Heart left ventricle (tissue), 16 donors: ENCODE results near the gene EDC4. TPM values are rescaled to one million over a fixed set of nuclear protein-coding genes. Genes with fewer than 3 reads are reported as not detected.

Experiments used
- ATAC-seq, 4 donors: fragments of 200-7000 bp; cut with Tn5 transposase; one replicate each; pipeline ENCODE4 v1.9.1; 2020 to 2022; ENCODE audit warnings: moderate library complexity in 4 of 4, mild to moderate bottlenecking in 3 of 4, moderate number of reproducible peaks in 1 of 4
- DNase-seq, 5 donors: peaks; one replicate each; pipeline ENCODE4 v3.0.0-alpha.2; 2020
- H3K27ac ChIP-seq, 12 donors: fragments of 200-600 bp; sonication (generic) in 4 of 12; one replicate each; pipeline versions ENCODE4 v1.5.0 to v1.8.0; 2016 to 2022; ENCODE audit warnings: mild to moderate bottlenecking in 2 of 12
- H3K27me3 ChIP-seq, 9 donors: fragments of 200-600 bp; sonication (generic) in 2 of 9; one replicate each; pipeline versions ENCODE4 v1.5.1 to v1.8.0; 2016 to 2022; ENCODE audit warnings: mild to moderate bottlenecking in 3 of 9
- H3K36me3 ChIP-seq, 9 donors: fragments of 200-600 bp; sonication (generic) in 2 of 9; one replicate each; pipeline versions ENCODE4 v1.5.0 to v1.8.0; 2018 to 2022; ENCODE audit warnings: mild to moderate bottlenecking in 2 of 9
- H3K4me1 ChIP-seq, 12 donors: fragments of 200-600 bp; sonication (generic) in 4 of 12; one replicate each; pipeline versions ENCODE4 v1.5.0 to v1.8.0; 2016 to 2022; ENCODE audit warnings: mild to moderate bottlenecking in 3 of 12
- H3K4me3 ChIP-seq, 12 donors: fragments of 200-600 bp; sonication (generic) in 4 of 12; one replicate each; pipeline versions ENCODE4 v1.5.0 to v1.8.0; 2017 to 2022; ENCODE audit warnings: mild to moderate bottlenecking in 9 of 12, moderate library complexity in 4 of 12
- H3K9me3 ChIP-seq, 12 donors: fragments of 200-600 bp; sonication (generic) in 4 of 12; one replicate each; pipeline versions ENCODE4 v1.5.0 to v1.8.0; 2016 to 2022; ENCODE audit warnings: mild to moderate bottlenecking in 1 of 12
- POLR2A ChIP-seq, 2 donors: fragments of 450-650 bp; IDR thresholded peaks; one replicate each; pipeline ENCODE4 v1.6.1; 2017; ENCODE audit warnings: antibody characterized with exemption in 2 of 2, mild to moderate bottlenecking in 2 of 2, moderate library complexity in 2 of 2
- WGBS, 4 donors: extraction: QIAGEN DNeasy Blood & Tissue Kit in 2 of 4; methylation state at CpG; one replicate each; pipeline versions ENCODE4 v1.1.5 to v1.1.7; 2013 to 2018; 5-methylcytosine and 5-hydroxymethylcytosine counted together
- intact Hi-C, 10 donors: fragments of 100-400 bp; cut with DNase I; formaldehyde crosslinking; loops; one replicate each; pipeline versions ENCODE4 v1.11.1 to v1.14.2; 2022
- polyA plus RNA-seq, 2 donors: library from polyadenylated mRNA; stranded (reverse); fragments of 200-250 nt; gene quantifications; one replicate each; pipeline ENCODE4 v1.2.3, GENCODE V29; 2013
- total RNA-seq, 9 donors: library from RNA; depleted of rRNA in 2 of 9; stranded (reverse); fragments of >200 nt in 2 of 9; fragmentation: NEBNext Ultra II Directional in 3 of 9; extraction: Animal tissue kit (Norgen Biotek cat#: 25700) in 3 of 9; gene quantifications; one replicate each; pipeline versions ENCODE4 v1.1.0 to v1.2.4, GENCODE V29; 2016 to 2023
- TF ChIP-seq, protein P1 (sequence below), 12 donors: fragments of 200-600 bp; sonication (generic) in 4 of 12; IDR thresholded peaks; one replicate each; pipeline versions ENCODE4 v1.5.0 to v1.8.0; 2018 to 2022; ENCODE audit warnings: antibody characterized with exemption in 12 of 12, mild to moderate bottlenecking in 5 of 12
- donor health status: ischemic (EF 13 %, LVEDD 7.1; RV severe dilation, severe dysfunction).
- donor health status: healthy with polysubstance abuse.
- donor health status: DM: no; HTN: yes; CAD: no.
- donor health status: DM: no; HTN: no; CAD: no.
- donor health status: ischemic (EF 25% LVEDD 6.9; RV normal size, moderate dysfunction).
- donor health status: ischemic (EF 25% LVEDD 5.7; RV mildly dilated, moderate dysfunction).
- donor health status: healthy.
- donor health status: DM: yes; HTN: yes; CAD: no.
- donor health status: ischemic (EF 35%, LVEDD 5.7; RV mildly dilated, moderate dysfunction).
- donor health status: nonischemic (EF 11% LVEDD 7.7; RV severe dilation, severe dysfunction).
- donor health status: DM: yes; HTN: yes; CAD: no.
- donor health status: PGD.
- donor health status: ischemic (EF 29% LVEDD 5.4; RV normal size, mild dysfunction).
- donor health status: nonischemic (EF 23%, LVEDD 6.1; RV moderate dilation, normal function).

EDC4 gene
- total and polyA plus RNA-seq, 11 donors = 26.2 to 42.5 (median 32.0) TPM

DNA sequence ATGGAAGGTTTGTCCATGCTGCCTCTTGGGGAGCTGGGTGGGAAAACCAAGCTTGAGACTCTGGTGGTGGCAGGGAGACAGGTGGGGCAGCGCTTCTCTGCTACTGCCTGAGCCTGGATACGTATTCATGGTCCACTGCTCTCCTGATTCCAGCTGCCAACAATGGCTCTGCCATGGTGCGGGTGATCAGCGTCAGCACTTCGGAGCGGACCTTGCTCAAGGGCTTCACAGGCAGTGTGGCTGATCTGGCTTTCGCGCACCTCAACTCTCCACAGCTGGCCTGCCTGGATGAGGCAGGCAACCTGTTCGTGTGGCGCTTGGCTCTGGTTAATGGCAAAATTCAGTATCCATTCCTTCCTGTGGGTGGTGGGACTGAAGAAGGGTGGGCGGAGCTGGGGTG lies 4.2 kb downstream of the EDC4 start:
- peaks cover 0 to 66% (median 63%) of the 10 kb centered on the region in 9 donors for H3K36me3 ChIP-seq
- no peaks in the 10 kb centered on the region for H3K27me3 ChIP-seq
- DNase-seq = no peak
- no peak overlapping the region for H3K4me3 ChIP-seq
- H3K4me1 ChIP-seq = peaks cover 6 to 61% (median 32%) of the 10 kb centered on the region in 12 donors
- no peak overlapping the region for H3K27ac ChIP-seq
- TF ChIP-seq POLR2A (IDR thresholded peaks at IDR 0.05) = no peak
- TF ChIP-seq, protein P1, sequence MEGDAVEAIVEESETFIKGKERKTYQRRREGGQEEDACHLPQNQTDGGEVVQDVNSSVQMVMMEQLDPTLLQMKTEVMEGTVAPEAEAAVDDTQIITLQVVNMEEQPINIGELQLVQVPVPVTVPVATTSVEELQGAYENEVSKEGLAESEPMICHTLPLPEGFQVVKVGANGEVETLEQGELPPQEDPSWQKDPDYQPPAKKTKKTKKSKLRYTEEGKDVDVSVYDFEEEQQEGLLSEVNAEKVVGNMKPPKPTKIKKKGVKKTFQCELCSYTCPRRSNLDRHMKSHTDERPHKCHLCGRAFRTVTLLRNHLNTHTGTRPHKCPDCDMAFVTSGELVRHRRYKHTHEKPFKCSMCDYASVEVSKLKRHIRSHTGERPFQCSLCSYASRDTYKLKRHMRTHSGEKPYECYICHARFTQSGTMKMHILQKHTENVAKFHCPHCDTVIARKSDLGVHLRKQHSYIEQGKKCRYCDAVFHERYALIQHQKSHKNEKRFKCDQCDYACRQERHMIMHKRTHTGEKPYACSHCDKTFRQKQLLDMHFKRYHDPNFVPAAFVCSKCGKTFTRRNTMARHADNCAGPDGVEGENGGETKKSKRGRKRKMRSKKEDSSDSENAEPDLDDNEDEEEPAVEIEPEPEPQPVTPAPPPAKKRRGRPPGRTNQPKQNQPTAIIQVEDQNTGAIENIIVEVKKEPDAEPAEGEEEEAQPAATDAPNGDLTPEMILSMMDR (IDR thresholded peaks at IDR 0.05) = no peak
- ATAC-seq = no peak
- WGBS, 4 donors = 88 to 97% (median 95%) methylated on average over 10 to 11 of the region's 11 CpGs
- intact Hi-C loops = loop anchor here in 1 of 10 donors (5.0 kb wide), 1 partner anchor 50 kb away; no protein-coding TSS in a partner anchor
- H3K9me3 ChIP-seq = no peaks in the 10 kb centered on the region

DNA sequence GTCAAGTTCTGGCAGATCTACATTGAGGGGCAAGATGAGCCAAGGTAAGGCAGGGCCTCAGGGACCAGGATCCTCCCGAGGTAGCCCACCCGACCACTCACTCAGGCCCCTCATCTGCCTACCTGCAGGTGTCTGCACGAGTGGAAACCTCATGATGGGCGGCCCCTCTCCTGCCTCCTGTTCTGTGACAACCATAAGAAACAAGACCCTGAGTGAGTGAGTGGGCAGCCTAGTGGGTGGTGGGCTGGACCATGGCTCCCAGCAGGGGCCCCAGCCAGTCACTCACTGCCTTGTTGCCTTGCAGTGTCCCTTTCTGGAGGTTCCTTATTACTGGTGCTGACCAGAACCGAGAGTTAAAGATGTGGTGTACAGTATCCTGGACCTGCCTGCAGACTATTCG lies 5.4 kb downstream of the EDC4 start:
- intact Hi-C loops = loop anchor here in 1 of 10 donors (5.0 kb wide), 1 partner anchor 49 kb away; no protein-coding TSS in a partner anchor
- no peak for TF ChIP-seq POLR2A (IDR thresholded peaks at IDR 0.05)
- TF ChIP-seq, protein P1 (IDR thresholded peaks at IDR 0.05) = no peak
- Histone ChIP-seq H3K4me1 (peaks cover 6 to 65% (median 33%) of the 10 kb centered on the region in 12 donors), H3K27ac (no peak overlapping the region), H3K27me3 (no peaks in the 10 kb centered on the region), H3K36me3 (peaks cover 0 to 78% (median 73%) of the 10 kb centered on the region in 9 donors), H3K4me3 (no peak overlapping the region), H3K9me3 (no peaks in the 10 kb centered on the region)
- DNase-seq = no peak
- ATAC-seq = no peak
- WGBS, 4 donors = 80 to 93% (median 89%) methylated on average over 3 to 6 of the region's 6 CpGs

DNA sequence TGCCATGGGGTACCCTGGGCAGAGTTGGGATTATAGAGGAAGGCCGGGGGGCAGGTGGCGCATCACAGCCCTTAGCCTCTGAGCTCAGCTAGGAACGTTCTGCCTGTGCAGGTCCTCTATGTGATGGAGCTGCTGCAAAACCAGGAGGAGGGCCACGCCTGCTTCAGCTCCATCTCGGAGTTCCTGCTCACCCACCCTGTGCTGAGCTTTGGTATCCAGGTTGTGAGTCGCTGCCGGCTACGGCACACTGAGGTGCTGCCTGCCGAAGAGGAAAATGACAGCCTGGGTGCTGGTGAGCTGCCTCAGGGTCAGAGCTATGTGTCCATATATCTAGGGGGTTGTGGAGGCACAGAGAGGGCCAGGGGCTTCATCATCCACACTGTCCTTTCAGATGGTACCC lies 6.0 kb downstream of the EDC4 start:
- ATAC-seq (no peak), DNase-seq (no peak)
- H3K4me3 ChIP-seq = no peak overlapping the region
- peaks cover 0 to 84% (median 79%) of the 10 kb centered on the region in 9 donors for H3K36me3 ChIP-seq
- TF ChIP-seq POLR2A (IDR thresholded peaks at IDR 0.05) = no peak
- TF ChIP-seq, protein P1 (IDR thresholded peaks at IDR 0.05) = no peak
- WGBS, 4 donors = 93 to 97% (median 96%) methylated on average over 7 to 9 of the region's 9 CpGs
- H3K27ac ChIP-seq = no peak overlapping the region
- intact Hi-C loops = loop anchor here in 1 of 10 donors (5.0 kb wide), 1 partner anchor 48 kb away; no protein-coding TSS in a partner anchor
- peaks cover 5 to 66% (median 36%) of the 10 kb centered on the region in 12 donors for H3K4me1 ChIP-seq
- H3K9me3 ChIP-seq = no peaks in the 10 kb centered on the region
- H3K27me3 ChIP-seq = no peaks in the 10 kb centered on the region

DNA sequence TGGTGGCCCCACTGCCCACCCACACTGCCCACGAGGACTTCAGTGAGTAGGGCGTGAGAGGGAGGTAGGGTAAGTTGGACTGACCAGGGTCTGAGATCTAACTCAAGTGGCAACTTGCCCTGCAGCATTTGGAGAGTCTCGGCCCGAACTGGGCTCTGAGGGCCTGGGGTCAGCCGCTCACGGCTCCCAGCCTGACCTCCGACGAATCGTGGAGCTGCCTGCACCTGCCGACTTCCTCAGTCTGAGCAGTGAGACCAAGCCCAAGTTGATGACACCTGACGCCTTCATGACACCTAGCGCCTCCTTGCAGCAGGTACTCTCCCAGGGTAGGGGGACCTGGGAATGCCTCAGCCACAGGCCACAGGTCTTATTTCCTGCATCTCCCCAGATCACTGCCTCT lies 6.6 kb downstream of the EDC4 start:
- WGBS, 4 donors = 92 to 96% (median 93%) methylated on average over 6 to 12 of the region's 12 CpGs
- H3K27me3 ChIP-seq = no peaks in the 10 kb centered on the region
- peaks cover 0 to 66% (median 35%) of the 10 kb centered on the region in 12 donors for H3K4me1 ChIP-seq
- H3K9me3 ChIP-seq = no peaks in the 10 kb centered on the region
- DNase-seq = no peak
- ATAC-seq = no peak
- no peak overlapping the region for H3K4me3 ChIP-seq
- H3K27ac ChIP-seq = peak overlapping the region in 1 of 12 donors; percentile 92
- TF ChIP-seq, protein P1 (IDR thresholded peaks at IDR 0.05) = no peak
- no peak for TF ChIP-seq POLR2A (IDR thresholded peaks at IDR 0.05)
- H3K36me3 ChIP-seq = peaks cover 0 to 90% (median 83%) of the 10 kb centered on the region in 9 donors
- intact Hi-C loops = loop anchor here in 1 of 10 donors (5.0 kb wide), 1 partner anchor 48 kb away; no protein-coding TSS in a partner anchor
